Measurements from ENCODE around the gene APH1B. TPM values are rescaled to one million over a fixed set of nuclear protein-coding genes. Genes with fewer than 3 reads are reported as not detected.

The APH1B gene
- total RNA-seq, 4 donors from 2014 or later, result 22.9 to 35.3 (median 27.8) TPM

- no peak for TF ChIP-seq POLR2A (IDR thresholded peaks at IDR 0.05)
- TF ChIP-seq CTCF (IDR thresholded peaks at IDR 0.05), result no peak
- H3K36me3 ChIP-seq, result no peaks in the 10 kb centered on the region
- no peaks in the 10 kb centered on the region for H3K9me3 ChIP-seq
- WGBS, 2 donors, result 84 to 93% methylated on average over 8 of the region's 8 CpGs
- H3K27ac ChIP-seq, result no peak overlapping the region
- DNase-seq, result no peak
- H3K4me3 ChIP-seq (replicated peaks in 1 of 3), result no peak overlapping the region
- H3K27me3 ChIP-seq, result no peaks in the 10 kb centered on the region
- H3K4me1 ChIP-seq, result no peaks in the 10 kb centered on the region
- intact Hi-C loops (cut with DNase I), result no loop called here
These were observed 58.3 kb downstream of the APH1B start for GRCh38 chr15:63335543-63336240.

GRCh38 chr15:63337046-63337445 is 59.6 kb downstream of the APH1B start:
- intact Hi-C loops (cut with DNase I), result no loop called here
- Histone ChIP-seq H3K4me3 (replicated peaks in 1 of 3) (no peak overlapping the region), H3K27me3 (no peaks in the 10 kb centered on the region), H3K27ac (no peak overlapping the region), H3K36me3 (no peaks in the 10 kb centered on the region), H3K9me3 (no peaks in the 10 kb centered on the region), H3K4me1 (no peaks in the 10 kb centered on the region)
- WGBS, 2 donors, result 89 to 94% methylated on average over 4 of the region's 4 CpGs
- no peak for TF ChIP-seq POLR2A (IDR thresholded peaks at IDR 0.05)
- TF ChIP-seq CTCF (IDR thresholded peaks at IDR 0.05), result no peak
- no peak for DNase-seq

GRCh38 chr15:63338170-63338569 is 60.8 kb downstream of the APH1B start:
- Histone ChIP-seq H3K4me3 (replicated peaks in 1 of 3) (no peak overlapping the region), H3K27ac (no peak overlapping the region), H3K27me3 (no peaks in the 10 kb centered on the region), H3K36me3 (no peaks in the 10 kb centered on the region), H3K9me3 (no peaks in the 10 kb centered on the region), H3K4me1 (no peaks in the 10 kb centered on the region)
- intact Hi-C loops (cut with DNase I), result no loop called here
- no peak for TF ChIP-seq CTCF (IDR thresholded peaks at IDR 0.05)
- TF ChIP-seq POLR2A (IDR thresholded peaks at IDR 0.05), result no peak
- DNase-seq, result no peak

GRCh38 chr15:63339006-63339766 is 61.8 kb downstream of the APH1B start:
- Histone ChIP-seq H3K27me3 (no peaks in the 10 kb centered on the region), H3K27ac (no peak overlapping the region), H3K36me3 (no peaks in the 10 kb centered on the region), H3K9me3 (no peaks in the 10 kb centered on the region), H3K4me3 (replicated peaks in 1 of 3) (no peak overlapping the region), H3K4me1 (no peaks in the 10 kb centered on the region)
- 83 to 96% methylated on average over 9 to 10 of the region's 10 CpGs for WGBS, 2 donors
- DNase-seq, result no peak
- intact Hi-C loops (cut with DNase I), result no loop called here
- TF ChIP-seq CTCF (IDR thresholded peaks at IDR 0.05), result no peak
- TF ChIP-seq POLR2A (IDR thresholded peaks at IDR 0.05), result no peak

- TF ChIP-seq POLR2A (IDR thresholded peaks at IDR 0.05) (no peak), CTCF (IDR thresholded peaks at IDR 0.05) (no peak)
- Histone ChIP-seq H3K9me3 (no peaks in the 10 kb centered on the region), H3K4me1 (no peaks in the 10 kb centered on the region), H3K4me3 (replicated peaks in 1 of 3) (no peak overlapping the region), H3K27ac (no peak overlapping the region), H3K27me3 (no peaks in the 10 kb centered on the region), H3K36me3 (no peaks in the 10 kb centered on the region)
- DNase-seq, result no peak
- WGBS, 2 donors, result 24 to 39% methylated on average over 1 of the region's 1 CpG
- intact Hi-C loops (cut with DNase I), result no loop called here
These were observed 62.4 kb downstream of the APH1B start for GRCh38 chr15:63339836-63340235.

All from thyroid gland (tissue), 4 donors.